ENCODE results near the gene HIKESHI. TPM values are rescaled to one million over a fixed set of nuclear protein-coding genes. Genes with fewer than 3 reads are reported as not detected.

HIKESHI gene
- total and polyA plus RNA-seq, 2 experiments from 2014 or later: 46.2 to 61.9 TPM

GRCh38 chr11:86358720-86359119 lies 56.7 kb downstream of the HIKESHI start:
- WGBS (ENCODE audit: low lambda C conversion rate, missing lambda C conversion rate): 76% methylated on average over 3 of the region's 3 CpGs
- H4K20me1 ChIP-seq (ENCODE audit: insufficient read depth, poor library complexity, severe bottlenecking): no peaks in the 10 kb centered on the region
- no peak overlapping the region for H3K4me3 ChIP-seq

DNA sequence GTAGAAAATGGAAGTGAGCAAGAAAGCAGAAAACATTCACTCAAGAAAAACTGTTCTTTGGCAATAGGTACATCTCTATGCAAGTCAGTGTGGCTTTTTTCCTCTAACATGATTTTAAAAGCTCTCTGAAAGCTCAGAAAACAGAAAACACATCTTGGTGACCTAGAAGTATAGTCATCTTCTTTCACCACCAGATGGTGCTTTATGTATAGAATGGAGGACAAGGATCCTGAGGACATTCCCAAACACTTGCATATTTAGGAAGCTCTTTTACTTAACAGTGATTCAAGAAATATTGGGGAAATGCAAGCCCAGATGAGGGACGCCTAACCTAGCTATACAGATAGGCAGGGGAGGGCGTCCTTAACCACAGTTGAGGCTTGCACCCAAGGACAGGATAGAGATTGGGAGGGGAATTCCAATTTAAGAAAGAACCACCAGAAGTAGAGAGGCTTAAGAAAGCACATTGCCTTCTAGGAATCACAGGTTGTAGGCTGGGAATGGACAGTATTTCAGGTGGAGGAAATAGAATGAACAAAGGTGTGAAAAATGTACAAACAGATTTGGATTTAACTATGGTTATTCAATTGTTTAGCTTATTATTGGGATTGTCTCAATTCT lies 58.8 kb downstream of the HIKESHI start:
- no peaks in the 10 kb centered on the region for H3K9me3 ChIP-seq (ENCODE audit: low read depth)
- no peaks in the 10 kb centered on the region for H3K27me3 ChIP-seq
- 48% methylated on average over 2 of the region's 2 CpGs for WGBS (ENCODE audit: low lambda C conversion rate, missing lambda C conversion rate)
- peak; percentile 40 for DNase-seq (ENCODE audit: low spot score)
- H4K20me1 ChIP-seq (ENCODE audit: insufficient read depth, poor library complexity, severe bottlenecking): no peaks in the 10 kb centered on the region
- H3K4me3 ChIP-seq: no peak overlapping the region
- no peaks in the 10 kb centered on the region for H3K79me2 ChIP-seq
- no peak overlapping the region for H3K27ac ChIP-seq
- no peaks in the 10 kb centered on the region for H3K36me3 ChIP-seq (replicated peaks; ENCODE audit: insufficient read depth, low read depth)
- H3K4me1 ChIP-seq (ENCODE audit: insufficient read depth): no peaks in the 10 kb centered on the region
- H3K4me2 ChIP-seq: no peak overlapping the region
- H3K9me2 ChIP-seq (replicated peaks; ENCODE audit: insufficient read depth): no peaks in the 10 kb centered on the region
- H2AFZ ChIP-seq: no peak overlapping the region
- TF ChIP-seq, protein P1, sequence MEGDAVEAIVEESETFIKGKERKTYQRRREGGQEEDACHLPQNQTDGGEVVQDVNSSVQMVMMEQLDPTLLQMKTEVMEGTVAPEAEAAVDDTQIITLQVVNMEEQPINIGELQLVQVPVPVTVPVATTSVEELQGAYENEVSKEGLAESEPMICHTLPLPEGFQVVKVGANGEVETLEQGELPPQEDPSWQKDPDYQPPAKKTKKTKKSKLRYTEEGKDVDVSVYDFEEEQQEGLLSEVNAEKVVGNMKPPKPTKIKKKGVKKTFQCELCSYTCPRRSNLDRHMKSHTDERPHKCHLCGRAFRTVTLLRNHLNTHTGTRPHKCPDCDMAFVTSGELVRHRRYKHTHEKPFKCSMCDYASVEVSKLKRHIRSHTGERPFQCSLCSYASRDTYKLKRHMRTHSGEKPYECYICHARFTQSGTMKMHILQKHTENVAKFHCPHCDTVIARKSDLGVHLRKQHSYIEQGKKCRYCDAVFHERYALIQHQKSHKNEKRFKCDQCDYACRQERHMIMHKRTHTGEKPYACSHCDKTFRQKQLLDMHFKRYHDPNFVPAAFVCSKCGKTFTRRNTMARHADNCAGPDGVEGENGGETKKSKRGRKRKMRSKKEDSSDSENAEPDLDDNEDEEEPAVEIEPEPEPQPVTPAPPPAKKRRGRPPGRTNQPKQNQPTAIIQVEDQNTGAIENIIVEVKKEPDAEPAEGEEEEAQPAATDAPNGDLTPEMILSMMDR (IDR thresholded peaks at IDR 0.05; ENCODE audit: poor library complexity): peak; percentile 50
- TF ChIP-seq EZH2phosphoT487 (IDR thresholded peaks at IDR 0.05; ENCODE audit: low read depth, severe bottlenecking, unreplicated experiment): no peak
- no peak for TF ChIP-seq EZH2 (IDR thresholded peaks at IDR 0.05; ENCODE audit: borderline replicate concordance)

More at GRCh38 chr11:86358720-86359119, 56.7 kb downstream of the HIKESHI start:
- Histone ChIP-seq H3K27me3 (no peaks in the 10 kb centered on the region), H3K4me1 (ENCODE audit: insufficient read depth) (no peaks in the 10 kb centered on the region), H3K27ac (no peak overlapping the region), H3K9me3 (ENCODE audit: low read depth) (no peaks in the 10 kb centered on the region), H3K36me3 (replicated peaks; ENCODE audit: insufficient read depth, low read depth) (no peaks in the 10 kb centered on the region), H3K79me2 (no peaks in the 10 kb centered on the region), H2AFZ (no peak overlapping the region), H3K4me2 (no peak overlapping the region), H3K9me2 (replicated peaks; ENCODE audit: insufficient read depth) (no peaks in the 10 kb centered on the region)
- no peak for DNase-seq (ENCODE audit: low spot score)
- TF ChIP-seq EZH2 (IDR thresholded peaks at IDR 0.05; ENCODE audit: borderline replicate concordance) (no peak), EZH2phosphoT487 (IDR thresholded peaks at IDR 0.05; ENCODE audit: low read depth, severe bottlenecking, unreplicated experiment) (no peak)
- TF ChIP-seq, protein P1 (IDR thresholded peaks at IDR 0.05; ENCODE audit: poor library complexity): no peak

DNA sequence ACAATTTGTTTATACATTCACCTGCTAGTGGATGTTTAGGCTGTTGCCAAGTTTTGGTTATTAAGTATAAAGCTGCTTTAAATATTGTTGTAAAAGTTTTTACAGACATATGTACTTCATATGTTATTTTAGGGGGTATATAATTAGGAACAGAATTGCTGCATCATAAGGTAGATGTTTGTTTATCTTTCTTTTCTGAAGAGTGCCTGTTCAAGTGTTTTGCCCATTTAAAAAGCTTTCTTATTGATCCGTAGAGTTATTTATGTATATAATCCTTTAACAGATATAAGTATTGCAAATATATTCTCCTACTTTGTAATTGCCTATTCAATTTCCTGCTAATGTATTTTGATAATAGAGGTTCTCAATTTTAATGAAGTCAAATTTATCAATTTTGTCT lies 61.4 kb downstream of the HIKESHI start:
- DNase-seq (ENCODE audit: low spot score): no peak
- WGBS (ENCODE audit: low lambda C conversion rate, missing lambda C conversion rate): 93% methylated on average over 1 of the region's 1 CpG
- H3K27ac ChIP-seq: no peak overlapping the region
- no peak overlapping the region for H3K4me2 ChIP-seq
- H3K9me2 ChIP-seq (replicated peaks; ENCODE audit: insufficient read depth): no peaks in the 10 kb centered on the region
- H3K4me1 ChIP-seq (ENCODE audit: insufficient read depth): no peaks in the 10 kb centered on the region
- H4K20me1 ChIP-seq (ENCODE audit: insufficient read depth, poor library complexity, severe bottlenecking): no peaks in the 10 kb centered on the region
- no peaks in the 10 kb centered on the region for H3K9me3 ChIP-seq (ENCODE audit: low read depth)
- H3K27me3 ChIP-seq: no peaks in the 10 kb centered on the region
- H2AFZ ChIP-seq: no peak overlapping the region
- H3K79me2 ChIP-seq: no peaks in the 10 kb centered on the region
- no peak overlapping the region for H3K4me3 ChIP-seq
- no peaks in the 10 kb centered on the region for H3K36me3 ChIP-seq (replicated peaks; ENCODE audit: insufficient read depth, low read depth)
- TF ChIP-seq EZH2 (IDR thresholded peaks at IDR 0.05; ENCODE audit: borderline replicate concordance) (no peak), EZH2phosphoT487 (IDR thresholded peaks at IDR 0.05; ENCODE audit: low read depth, severe bottlenecking, unreplicated experiment) (no peak)
- TF ChIP-seq, protein P1 (IDR thresholded peaks at IDR 0.05; ENCODE audit: poor library complexity): no peak
